NAMALWA (cell line): ENCODE data around the gene TMEM237.
"Not testable (repeated sequence)": the region's sequence is repeated elsewhere in the genome, so short reads cannot be mapped to it uniquely, and the experiment has no call there.

ENCODE experiments used
- DNase-seq: peaks from one replicate; pipeline ENCODE4 v3.0.0-alpha.2; 2015; ENCODE audit warnings: low spot score

The TMEM237 gene

GRCh38 chr2:201643216-201643890 is at the start of gene TMEM237:
TSS of gene TMEM237 (minus strand) at chr2:201643503. CDS start at chr2:201643400, 103 bp downstream.
- DNase-seq = peak; percentile 51

GRCh38 chr2:201685156-201685555 is 41.9 kb upstream of the TMEM237 start:
- no peak for DNase-seq

- DNase-seq = peak; percentile 31
Observed at GRCh38 chr2:201680743-201681142, 37.4 kb upstream of the TMEM237 start.

- DNase-seq = no peak
Observed at GRCh38 chr2:201678401-201678800, 35.1 kb upstream of the TMEM237 start.

DNA sequence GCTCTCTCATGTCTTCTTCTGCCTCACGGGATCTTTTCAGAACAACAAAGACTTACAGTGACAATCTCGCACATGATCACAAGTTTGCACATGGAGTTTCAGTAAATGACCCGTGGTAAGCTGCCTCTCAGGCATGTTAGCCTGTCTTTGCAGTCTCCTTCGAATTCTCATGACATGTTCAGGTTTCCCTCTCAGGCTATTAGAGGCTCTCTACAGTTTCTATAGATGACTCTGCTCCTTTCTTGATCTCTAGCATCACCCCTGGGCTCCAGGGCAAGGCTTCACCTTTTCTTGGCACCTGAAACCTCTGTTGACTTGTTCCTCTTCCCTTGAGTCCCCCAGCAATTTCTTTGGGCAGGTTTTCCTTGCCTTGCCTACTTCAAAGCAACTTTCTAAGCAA is 32.2 kb upstream of the TMEM237 start:
- DNase-seq = no peak

GRCh38 chr2:201674794-201675193 is 31.5 kb upstream of the TMEM237 start:
- DNase-seq = no peak

DNA sequence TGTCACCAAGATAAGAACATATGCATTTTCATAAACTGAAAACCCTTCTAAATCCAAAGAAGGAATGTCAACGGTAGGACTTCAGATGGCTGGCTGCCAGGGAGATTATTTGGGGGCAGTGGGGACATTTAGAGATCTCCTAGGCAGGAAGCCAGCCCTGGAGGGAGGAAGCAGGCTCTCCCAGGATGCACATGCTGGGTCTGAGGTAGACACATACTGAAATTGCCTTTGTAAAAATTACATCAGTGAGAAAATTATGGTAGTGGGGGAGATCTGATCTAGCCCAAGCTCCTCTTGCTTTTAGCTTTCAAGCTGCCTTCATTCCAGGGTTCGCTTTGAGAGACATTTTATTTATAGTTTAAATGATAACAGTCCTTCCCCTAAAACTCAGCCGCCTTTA is 31.0 kb upstream of the TMEM237 start:
- no peak for DNase-seq

GRCh38 chr2:201673546-201673945 is 30.2 kb upstream of the TMEM237 start:
- no peak for DNase-seq

DNA sequence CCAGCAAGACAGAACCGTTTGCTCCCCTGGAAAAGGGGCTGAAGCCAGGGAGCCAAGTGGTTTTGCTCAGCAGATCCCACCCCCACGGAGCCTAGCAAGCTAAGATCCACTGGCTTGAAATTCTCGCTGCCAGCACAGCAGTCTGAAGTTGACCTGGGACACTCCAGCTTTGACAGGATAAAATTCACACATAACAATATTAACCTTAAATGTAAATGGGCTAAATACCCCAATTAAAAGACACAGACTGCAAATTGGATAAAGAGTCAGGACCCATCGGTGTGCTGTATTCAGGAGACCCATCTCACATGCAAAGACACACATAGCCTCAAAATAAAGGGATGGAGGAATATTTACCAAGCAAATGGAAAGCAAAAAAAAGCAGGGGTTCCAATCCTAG is 27.9 kb upstream of the TMEM237 start:
- DNase-seq = not testable (repeated sequence)

- DNase-seq = no peak
Observed at GRCh38 chr2:201669865-201670264, 26.6 kb upstream of the TMEM237 start.

DNA sequence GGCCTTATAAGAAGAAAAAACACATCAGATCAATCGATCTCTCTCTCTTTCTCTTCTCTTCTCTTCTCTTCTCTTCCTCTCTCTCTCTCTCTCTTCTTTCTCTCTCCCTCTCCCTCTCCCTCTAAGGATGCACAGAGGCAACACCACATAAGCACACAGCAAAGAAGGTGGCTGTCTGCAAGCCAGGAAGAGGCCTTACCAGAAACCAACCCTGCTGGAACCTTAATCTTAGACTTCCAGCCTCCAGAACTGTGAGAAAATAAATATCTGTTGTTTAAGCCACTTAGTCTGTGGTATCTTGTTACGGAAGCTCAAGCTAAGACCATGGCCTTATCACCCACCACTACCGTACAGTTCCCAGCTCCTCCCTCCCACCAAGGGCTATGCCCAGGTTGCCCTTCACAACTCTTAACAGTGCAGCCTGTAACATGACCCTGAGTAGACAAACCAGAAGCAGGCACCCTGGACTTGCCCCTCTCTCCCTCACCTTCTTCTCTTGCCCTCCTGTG is 25.2 kb upstream of the TMEM237 start:
- no peak for DNase-seq

DNA sequence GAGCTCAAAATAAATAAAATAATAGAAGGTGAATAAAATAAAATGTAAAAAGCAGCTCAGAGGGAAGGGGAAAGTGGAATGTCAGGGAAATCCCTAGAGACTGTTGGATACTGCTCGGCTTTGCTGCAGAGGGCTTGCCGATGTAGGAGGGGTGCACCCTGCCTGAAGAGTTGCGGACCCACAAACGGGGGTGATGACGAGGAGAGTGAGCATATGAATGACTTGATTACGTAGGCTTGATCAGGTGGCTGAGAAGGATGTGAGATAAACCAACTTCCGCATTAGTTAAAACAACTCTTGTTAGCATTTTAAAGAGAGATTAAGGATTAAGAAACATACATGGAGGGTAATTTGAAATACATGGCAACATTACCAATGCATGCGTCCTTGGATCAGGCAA is 21.0 kb upstream of the TMEM237 start:
- no peak for DNase-seq

DNA sequence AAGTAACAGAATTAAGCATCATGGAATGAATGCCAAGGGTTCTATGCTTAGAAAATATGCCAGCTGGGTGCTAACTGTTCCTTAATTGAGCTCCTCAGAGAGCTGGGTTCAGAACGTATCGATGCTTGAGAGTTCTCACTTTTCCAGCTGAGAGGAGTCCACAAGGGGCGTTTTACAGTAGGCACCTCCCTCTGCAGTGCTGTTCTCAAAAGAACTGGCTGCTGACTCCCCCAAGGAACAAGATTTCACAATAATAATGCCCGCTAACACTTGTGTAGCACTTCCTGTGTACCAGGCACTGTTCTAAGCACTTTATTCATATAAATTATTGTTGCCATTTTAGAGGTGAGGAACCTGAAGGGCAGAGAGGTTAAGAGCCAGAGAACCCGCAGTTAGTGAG is 18.1 kb upstream of the TMEM237 start:
- DNase-seq = no peak

- no peak for DNase-seq
Observed at GRCh38 chr2:201660293-201660895, 17.1 kb upstream of the TMEM237 start.

DNA sequence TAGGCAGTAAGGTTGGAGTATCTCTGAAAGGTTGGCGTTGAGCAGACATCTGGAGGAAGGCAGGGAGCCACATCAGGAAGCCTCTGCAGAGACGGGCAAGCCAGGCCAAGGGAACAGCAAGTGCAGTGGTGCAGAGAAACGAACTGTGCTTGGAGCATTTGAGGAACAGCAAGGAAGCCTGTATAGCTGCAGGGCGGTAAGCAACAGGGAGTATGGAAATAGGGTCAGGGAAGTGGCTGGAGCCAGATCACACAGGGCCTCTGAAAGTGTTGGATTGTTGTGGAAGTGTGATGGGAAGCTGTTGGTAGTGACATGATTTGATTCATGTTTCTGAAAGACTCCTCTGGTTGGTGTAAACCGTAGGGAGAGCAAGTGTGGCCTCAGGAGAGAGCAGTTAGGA is 13.4 kb upstream of the TMEM237 start:
- DNase-seq = no peak

DNA sequence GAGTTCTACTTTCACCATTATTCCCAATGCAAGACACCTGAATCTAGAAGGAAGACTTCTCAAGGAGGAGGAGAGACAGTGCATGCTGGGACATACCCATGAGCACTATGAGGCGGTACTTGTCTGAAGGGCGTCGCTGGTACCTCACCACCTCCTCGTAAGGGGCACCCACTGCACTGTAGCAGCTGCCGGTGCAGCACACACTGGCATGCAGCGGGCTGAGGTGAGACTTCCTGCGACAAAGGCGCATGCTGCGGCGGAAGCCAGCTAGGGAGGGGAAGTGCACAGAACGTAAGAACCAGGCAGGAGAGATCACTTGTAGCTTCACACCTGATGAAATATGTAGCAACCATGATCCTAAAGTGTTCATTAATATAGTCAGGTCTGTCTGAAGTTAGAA is 12.8 kb upstream of the TMEM237 start:
- no peak for DNase-seq

GRCh38 chr2:201654616-201655384 is 11.5 kb upstream of the TMEM237 start:
- DNase-seq = no peak

DNA sequence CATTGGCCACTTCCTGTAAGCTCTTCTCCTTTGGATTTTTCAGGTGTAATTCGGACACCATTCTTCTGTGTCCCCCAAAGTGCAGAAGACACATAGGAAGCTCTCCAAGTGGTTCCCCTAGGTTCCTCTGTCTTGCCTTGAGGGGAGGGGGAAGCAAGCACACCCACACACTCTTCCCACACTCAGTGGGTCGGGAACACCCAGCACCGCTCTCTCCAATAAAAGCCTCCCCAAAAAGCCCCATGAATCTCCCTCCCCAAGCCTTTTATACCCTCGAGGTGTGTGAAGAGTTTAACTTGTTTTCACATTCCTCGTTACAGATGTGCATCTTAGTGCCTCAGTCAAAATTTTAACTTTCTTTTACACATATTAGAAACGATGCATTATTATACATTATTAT is 9.9 kb upstream of the TMEM237 start:
- no peak for DNase-seq

DNA sequence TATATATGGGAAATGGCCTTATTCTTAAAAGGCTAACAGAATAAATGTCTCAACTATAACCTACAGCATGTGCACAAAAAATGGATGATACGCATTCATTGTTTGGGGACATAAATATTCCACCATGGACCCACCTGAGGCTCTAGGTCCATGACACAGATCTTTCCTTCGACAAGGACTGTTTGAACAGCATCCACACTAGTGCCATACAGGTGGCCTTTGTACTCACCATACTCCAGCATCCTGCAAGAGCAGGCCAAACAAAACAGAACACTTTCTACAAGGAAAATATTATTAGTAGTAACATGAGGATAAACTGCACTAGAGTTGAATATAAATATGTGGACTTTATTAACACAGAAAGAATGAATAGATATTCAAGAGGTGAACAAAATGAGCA is 6.1 kb upstream of the TMEM237 start:
- DNase-seq = no peak

- no peak for DNase-seq
Observed at GRCh38 chr2:201647431-201647830, 4.1 kb upstream of the TMEM237 start.

DNA sequence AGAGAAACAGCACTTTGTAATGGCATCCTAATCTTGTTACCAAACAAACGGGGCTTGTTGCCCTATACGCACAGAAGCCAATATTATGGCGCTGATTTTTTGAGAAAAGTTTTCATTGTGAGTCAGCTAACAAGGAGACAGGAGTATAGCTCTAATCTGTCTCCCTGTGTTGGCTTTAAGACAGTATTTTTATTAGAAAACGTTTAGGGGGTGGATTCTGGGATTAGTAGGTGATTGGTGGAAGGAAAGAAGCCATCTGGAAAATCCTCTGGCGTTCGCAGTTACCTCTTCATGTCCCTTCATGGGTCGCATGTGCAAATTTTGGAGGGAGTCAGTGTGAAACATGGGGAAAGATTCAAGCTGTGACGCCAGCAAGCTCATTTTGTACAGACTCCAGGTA is 698 bp upstream of the TMEM237 start:
- DNase-seq = no peak

GRCh38 chr2:201642579-201643215 is 606 bp downstream of the TMEM237 start:
- peak; percentile 87 for DNase-seq
